ENCODE data around the gene NPTN.

DNA sequence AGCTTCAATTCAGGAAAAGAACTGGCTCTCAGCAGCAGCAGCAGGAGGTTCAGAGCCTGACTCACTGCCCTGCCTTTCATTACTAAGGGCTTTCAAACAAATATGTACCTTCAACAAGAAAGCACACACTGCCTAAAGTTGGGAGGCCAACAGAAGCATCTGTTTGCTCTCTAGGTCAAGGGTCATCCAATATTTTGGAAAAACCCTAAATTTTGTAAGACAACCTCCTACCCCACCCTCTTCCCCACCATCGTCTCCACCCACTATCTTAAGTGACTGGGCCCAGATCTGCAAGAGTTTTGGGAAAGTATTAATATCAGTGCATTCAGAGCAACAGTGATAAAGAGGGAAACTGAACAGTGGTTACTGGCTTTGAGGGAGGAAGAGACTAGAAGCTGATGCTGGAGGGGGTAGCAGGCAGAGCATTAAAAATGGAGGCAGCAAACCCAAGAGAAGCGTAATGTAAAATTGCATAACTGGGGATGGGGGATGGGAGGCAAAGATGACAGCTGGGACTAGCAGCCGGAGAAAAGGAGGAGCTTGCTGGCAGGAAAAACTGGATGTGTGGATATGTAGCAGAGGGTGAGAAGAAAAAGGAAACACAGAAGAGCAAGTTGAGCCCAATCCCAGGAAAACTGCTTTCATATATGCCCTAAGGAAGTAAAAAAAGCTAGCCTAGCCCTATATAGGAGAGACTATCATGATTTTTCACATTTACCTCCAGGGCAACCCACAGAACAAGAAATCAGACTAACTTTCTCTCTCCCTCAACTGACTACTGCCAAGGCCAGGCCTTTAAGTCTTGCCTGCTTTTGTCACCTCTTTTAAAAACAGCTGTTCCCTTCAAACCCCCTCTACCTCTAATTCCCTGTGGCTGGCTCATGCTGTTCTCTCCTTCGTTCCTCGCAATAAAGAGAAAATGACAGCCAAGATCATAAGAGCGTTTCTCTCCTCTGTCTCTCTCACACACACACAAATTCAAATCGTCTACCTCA is 31.4 kb downstream of the NPTN start:
- TF ChIP-seq POLR2A (IDR thresholded peaks at IDR 0.05; ENCODE audit: low read depth, low read length) (no peak), POLR2AphosphoS5 (IDR thresholded peaks at IDR 0.05; ENCODE audit: low read depth, low read length) (no peak), TAF1 (IDR thresholded peaks at IDR 0.05; ENCODE audit: low read depth, low read length) (no peak), SPI1 (IDR thresholded peaks at IDR 0.05; ENCODE audit: low read depth, low read length) (no peak), POU2F2 (IDR thresholded peaks at IDR 0.05; ENCODE audit: low read depth, low read length) (no peak)

Data from GM12891 (cell line).